GM23248 (cell line): ENCODE measurements around the gene MYH6.

Experiments
- EZH2 ChIP-seq: fragments of 200-600 bp; sonication (generic); IDR thresholded peaks from 2 replicates; pipeline ENCODE4 v1.6.1; 2018; ENCODE audit warnings: antibody characterized with exemption, mild to moderate bottlenecking; ENCODE audit not compliant: insufficient read depth, poor library complexity, severe bottlenecking
- EZH2phosphoT487 ChIP-seq: fragments of 200-600 bp; sonication (generic); IDR thresholded peaks from 2 replicates; pipeline ENCODE4 v1.6.1; 2018; ENCODE audit warnings: antibody characterized with exemption, moderate library complexity, mild to moderate bottlenecking, low read depth; ENCODE audit not compliant: insufficient read depth

- TF ChIP-seq EZH2phosphoT487 = no peak
- no peak for TF ChIP-seq EZH2
Observed at GRCh38 chr14:23351681-23352505, 56.2 kb downstream of the MYH6 start.
